Activated naive CD4-positive, alpha-beta T cell treated with anti-CD3 and anti-CD28 coated beads for 36 hours (primary cell): ENCODE data around the gene SRPRB. TPM values are rescaled to one million over a fixed set of nuclear protein-coding genes. Genes with fewer than 3 reads are reported as not detected.

Source experiments
- CTCF ChIA-PET: fragments of 350-600 bp; sonication (Branson Sonifier 250); formaldehyde crosslinking; loops from one replicate; lab custom pipeline; 2021; ENCODE audit warnings: antibody characterized with exemption; lab: Charles Lee
- DNase-seq: peaks from one replicate; pipeline ENCODE4 v3.0.0-alpha.2; 2020
- H3K27ac Mint-ChIP-seq: one replicate; pipeline ENCODE4 v1.8.0; 2021; ENCODE audit warnings: mild to moderate bottlenecking, mixed read lengths
- H3K27me3 Mint-ChIP-seq: one replicate; pipeline ENCODE4 v1.8.0; 2021; ENCODE audit warnings: low read depth, mixed read lengths
- H3K36me3 Mint-ChIP-seq: one replicate; pipeline ENCODE4 v1.8.0; 2021; ENCODE audit warnings: low read depth, mixed read lengths
- H3K4me1 Mint-ChIP-seq: one replicate; pipeline ENCODE4 v1.8.0; 2021; ENCODE audit warnings: low read depth, mixed read lengths
- H3K4me3 Mint-ChIP-seq: one replicate; pipeline ENCODE4 v1.8.0; 2021; ENCODE audit warnings: mild to moderate bottlenecking, moderate library complexity, mixed read lengths
- H3K9me3 Mint-ChIP-seq: one replicate; pipeline ENCODE4 v1.8.0; 2021; ENCODE audit warnings: mixed read lengths
- intact Hi-C: fragments of 100-400 bp; cut with micrococcal nuclease; formaldehyde crosslinking; loops from one replicate; pipeline ENCODE4 v1.15.1; 2023
- total RNA-seq, 2 experiments: library from RNA; stranded (reverse); gene quantifications; one replicate each; pipeline ENCODE4 v1.2.3, GENCODE V29; 2021

Gene SRPRB
- total RNA-seq, 2 experiments from 2014 or later = 55.0 to 56.8 TPM

GRCh38 chr3:133842158-133842557 lies 36.5 kb downstream of the SRPRB start:
- no peaks in the 10 kb centered on the region for H3K4me1 Mint-ChIP-seq
- H3K27ac Mint-ChIP-seq = no peak overlapping the region
- H3K4me3 Mint-ChIP-seq = no peak overlapping the region
- no peaks in the 10 kb centered on the region for H3K9me3 Mint-ChIP-seq
- DNase-seq = no peak
- CTCF ChIA-PET = no interaction called here
- H3K27me3 Mint-ChIP-seq = peaks cover 3% of the 10 kb centered on the region
- intact Hi-C loops = no loop called here
- no peaks in the 10 kb centered on the region for H3K36me3 Mint-ChIP-seq

- intact Hi-C loops = no loop called here
- H3K27ac Mint-ChIP-seq = no peak overlapping the region
- H3K4me3 Mint-ChIP-seq = no peak overlapping the region
- no peaks in the 10 kb centered on the region for H3K9me3 Mint-ChIP-seq
- H3K27me3 Mint-ChIP-seq = peaks cover 3% of the 10 kb centered on the region
- no peaks in the 10 kb centered on the region for H3K4me1 Mint-ChIP-seq
- CTCF ChIA-PET = no interaction called here
- H3K36me3 Mint-ChIP-seq = no peaks in the 10 kb centered on the region
- no peak for DNase-seq
Observed at GRCh38 chr3:133843634-133844033, 38.0 kb downstream of the SRPRB start.

GRCh38 chr3:133845127-133845526 lies 39.5 kb downstream of the SRPRB start:
- Mint-ChIP-seq H3K27ac (no peak overlapping the region), H3K27me3 (peaks cover 3% of the 10 kb centered on the region), H3K9me3 (no peaks in the 10 kb centered on the region), H3K36me3 (no peaks in the 10 kb centered on the region), H3K4me3 (no peak overlapping the region), H3K4me1 (no peaks in the 10 kb centered on the region)
- intact Hi-C loops = no loop called here
- no peak for DNase-seq
- CTCF ChIA-PET = no interaction called here

GRCh38 chr3:133849346-133849745 lies 43.7 kb downstream of the SRPRB start:
- no peaks in the 10 kb centered on the region for H3K36me3 Mint-ChIP-seq
- H3K9me3 Mint-ChIP-seq = no peaks in the 10 kb centered on the region
- no peak overlapping the region for H3K4me3 Mint-ChIP-seq
- DNase-seq = no peak
- CTCF ChIA-PET = no interaction called here
- H3K27ac Mint-ChIP-seq = no peak overlapping the region
- intact Hi-C loops = no loop called here
- no peaks in the 10 kb centered on the region for H3K4me1 Mint-ChIP-seq
- H3K27me3 Mint-ChIP-seq = no peaks in the 10 kb centered on the region

- no peak overlapping the region for H3K4me3 Mint-ChIP-seq
- H3K27ac Mint-ChIP-seq = no peak overlapping the region
- DNase-seq = no peak
- H3K27me3 Mint-ChIP-seq = no peaks in the 10 kb centered on the region
- H3K9me3 Mint-ChIP-seq = no peaks in the 10 kb centered on the region
- H3K36me3 Mint-ChIP-seq = no peaks in the 10 kb centered on the region
- CTCF ChIA-PET = no interaction called here
- intact Hi-C loops = no loop called here
- no peaks in the 10 kb centered on the region for H3K4me1 Mint-ChIP-seq
Observed at GRCh38 chr3:133850034-133850433, 44.4 kb downstream of the SRPRB start.

- CTCF ChIA-PET = interaction anchor here (0.7 kb wide), 1 partner anchor 84 kb away, joined by 3 read pairs; no protein-coding TSS in a partner anchor
Observed at GRCh38 chr3:133851266-133851906, 45.8 kb downstream of the SRPRB start.

GRCh38 chr3:133851931-133852330 lies 46.3 kb downstream of the SRPRB start:
- Mint-ChIP-seq H3K4me1 (no peaks in the 10 kb centered on the region), H3K27me3 (no peaks in the 10 kb centered on the region), H3K36me3 (no peaks in the 10 kb centered on the region), H3K4me3 (no peak overlapping the region), H3K27ac (no peak overlapping the region), H3K9me3 (no peaks in the 10 kb centered on the region)
- CTCF ChIA-PET = no interaction called here
- intact Hi-C loops = no loop called here
- no peak for DNase-seq

More at GRCh38 chr3:133851266-133851906, 45.8 kb downstream of the SRPRB start:
- peak; percentile 18 for DNase-seq
- Mint-ChIP-seq H3K27ac (no peak overlapping the region), H3K36me3 (no peaks in the 10 kb centered on the region), H3K27me3 (no peaks in the 10 kb centered on the region), H3K4me1 (no peaks in the 10 kb centered on the region), H3K9me3 (no peaks in the 10 kb centered on the region), H3K4me3 (no peak overlapping the region)
- intact Hi-C loops = no loop called here

- intact Hi-C loops = no loop called here
- H3K27me3 Mint-ChIP-seq = no peaks in the 10 kb centered on the region
- peaks cover 3% of the 10 kb centered on the region for H3K4me1 Mint-ChIP-seq
- no peak for DNase-seq
- no peak overlapping the region for H3K27ac Mint-ChIP-seq
- no peaks in the 10 kb centered on the region for H3K36me3 Mint-ChIP-seq
- no peak overlapping the region for H3K4me3 Mint-ChIP-seq
- H3K9me3 Mint-ChIP-seq = no peaks in the 10 kb centered on the region
- CTCF ChIA-PET = no interaction called here
Observed at GRCh38 chr3:133853063-133853924, 47.7 kb downstream of the SRPRB start.

- H3K36me3 Mint-ChIP-seq = no peaks in the 10 kb centered on the region
- H3K27me3 Mint-ChIP-seq = no peaks in the 10 kb centered on the region
- H3K4me3 Mint-ChIP-seq = no peak overlapping the region
- CTCF ChIA-PET = interaction anchor here (0.6 kb wide), 1 partner anchor 117 kb away, joined by 6 read pairs; no protein-coding TSS in a partner anchor
- intact Hi-C loops = no loop called here
- no peaks in the 10 kb centered on the region for H3K9me3 Mint-ChIP-seq
- DNase-seq = no peak
- no peak overlapping the region for H3K27ac Mint-ChIP-seq
- peaks cover 3% of the 10 kb centered on the region for H3K4me1 Mint-ChIP-seq
Observed at GRCh38 chr3:133853925-133854227, 48.3 kb downstream of the SRPRB start.

- Mint-ChIP-seq H3K27me3 (no peaks in the 10 kb centered on the region), H3K36me3 (no peaks in the 10 kb centered on the region), H3K4me1 (peaks cover 3% of the 10 kb centered on the region), H3K9me3 (no peaks in the 10 kb centered on the region), H3K4me3 (no peak overlapping the region), H3K27ac (no peak overlapping the region)
- no peak for DNase-seq
- intact Hi-C loops = no loop called here
- CTCF ChIA-PET = interaction anchor here (0.6 kb wide), 1 partner anchor 118 kb away, joined by 6 read pairs; no protein-coding TSS in a partner anchor
Observed at GRCh38 chr3:133854264-133855001, 48.8 kb downstream of the SRPRB start.

- intact Hi-C loops = no loop called here
- Mint-ChIP-seq H3K4me1 (peaks cover 3% of the 10 kb centered on the region), H3K27me3 (no peaks in the 10 kb centered on the region), H3K9me3 (no peaks in the 10 kb centered on the region), H3K36me3 (no peaks in the 10 kb centered on the region), H3K4me3 (no peak overlapping the region), H3K27ac (no peak overlapping the region)
- no peak for DNase-seq
- CTCF ChIA-PET = no interaction called here
Observed at GRCh38 chr3:133855002-133855370, 49.4 kb downstream of the SRPRB start.

- Mint-ChIP-seq H3K36me3 (no peaks in the 10 kb centered on the region), H3K27me3 (no peaks in the 10 kb centered on the region), H3K4me1 (peaks cover 3% of the 10 kb centered on the region), H3K9me3 (no peaks in the 10 kb centered on the region), H3K4me3 (no peak overlapping the region), H3K27ac (no peak overlapping the region)
- no peak for DNase-seq
- intact Hi-C loops = no loop called here
- CTCF ChIA-PET = no interaction called here
Observed at GRCh38 chr3:133855772-133856171, 50.2 kb downstream of the SRPRB start.
